K562 (cell line): Measurements from ENCODE around the gene SAMD10. TPM values are rescaled to one million over a fixed set of nuclear protein-coding genes. Genes with fewer than 3 reads are reported as not detected.

Experiments
- ATAC-seq: fragments of 200-7000 bp; cut with Tn5 transposase; 3 replicates; pipeline ENCODE4 v1.9.1; 2020; ENCODE audit warnings: moderate library complexity
- BruUV-seq: library from RNA; stranded (reverse); fragments of 400-500 nt; replicated peaks from 2 replicates; lab custom pipeline; 2021; lab: Mats Ljungman, UMichigan
- CTCF ChIA-PET: fragments of 300-600 bp; formaldehyde crosslinking; extraction: SDS; loops from one replicate; lab custom pipeline; 2021; ENCODE audit warnings: low intra/inter-chr PET ratio; lab: Yijun Ruan, JAX
- POLR2A ChIA-PET: fragments of 300-600, 350-650 bp; sonication (Branson Sonifier 250); formaldehyde crosslinking; extraction: SDS; loops from one replicate; lab custom pipeline; 2021; ENCODE audit warnings: antibody characterized with exemption, inconsistent platforms; lab: Yijun Ruan, JAX
- DNase-seq, 4 experiments: peaks; one replicate each; pipeline versions ENCODE4 v3.0.0 to v3.0.0-alpha.2; 2011 to 2018; ENCODE audit warnings: low spot score in 3 of 4, mixed read lengths in 3 of 4; ENCODE audit errors: extremely low read depth in 1 of 4
- FAIRE-seq: peaks from 2 replicates; lab custom pipeline; 2011; peaks lifted over from hg19 to GRCh38; lab: Jason Lieb, UNC
- H2AFZ ChIP-seq: 2 replicates; pipeline ENCODE4 v1.6.0; 2011; ENCODE audit warnings: low read depth, low read length, control low read depth, inconsistent platforms
- H3K27ac ChIP-seq: fragments of 200-600 bp; 3 replicates; pipeline ENCODE4 v1.8.0; 2011; ENCODE audit warnings: low read depth, mild to moderate bottlenecking, control low read depth, inconsistent platforms, low read length, moderate library complexity, mixed read lengths; ENCODE audit errors: extremely low read depth
- H3K27me3 ChIP-seq, 2 experiments: fragments of 300-600 bp in 1 of 2; 2 replicates in 1 of 2; 3 replicates in 1 of 2; pipeline versions ENCODE4 v1.6.0 to v1.8.0; 2011; ENCODE audit warnings: inconsistent platforms in 2 of 2, low read length in 2 of 2, mild to moderate bottlenecking in 1 of 2, mixed read lengths in 1 of 2, moderate library complexity in 1 of 2; ENCODE audit not compliant: control insufficient read depth in 2 of 2, insufficient read depth in 2 of 2
- H3K36me3 ChIP-seq: fragments of 300-600 bp; 3 replicates; pipeline ENCODE4 v1.8.0; 2011; ENCODE audit warnings: mild to moderate bottlenecking, low read length, inconsistent platforms; ENCODE audit not compliant: control insufficient read depth, insufficient read depth
- H3K4me1 ChIP-seq, 2 experiments: fragments of 200-600 bp in 1 of 2; replicated peaks in 1 of 2; 2 replicates in 1 of 2; 3 replicates in 1 of 2; pipeline versions ENCODE4 v1.5.1 to v1.8.0; 2011; ENCODE audit warnings: inconsistent platforms in 2 of 2, low read length in 2 of 2, mild to moderate bottlenecking in 1 of 2, mixed read lengths in 1 of 2, moderate library complexity in 1 of 2; ENCODE audit not compliant: control insufficient read depth in 2 of 2, insufficient read depth in 2 of 2
- H3K4me2 ChIP-seq: 2 replicates; pipeline ENCODE4 v1.6.1; 2011; ENCODE audit warnings: low read length, control low read depth, inconsistent platforms, mixed read lengths; ENCODE audit not compliant: insufficient read depth
- H3K4me3 ChIP-seq: fragments of 200-600 bp; sonication (generic), shearing (Covaris generic); 2 replicates; pipeline ENCODE4 v1.5.1; 2016; ENCODE audit warnings: control low read depth, inconsistent platforms
- H3K79me2 ChIP-seq: fragments of 200-600 bp; 3 replicates; pipeline ENCODE4 v1.8.0; 2011; ENCODE audit warnings: low read length, inconsistent platforms; ENCODE audit not compliant: control insufficient read depth, insufficient read depth
- H3K9ac ChIP-seq, 2 experiments: 2 replicates each; pipeline versions ENCODE4 v1.6.0 to v1.6.1; 2011; ENCODE audit warnings: low read depth in 2 of 2, low read length in 2 of 2, control low read depth in 1 of 2, inconsistent platforms in 1 of 2, mild to moderate bottlenecking in 1 of 2, mixed read lengths in 1 of 2; ENCODE audit not compliant: insufficient read depth in 1 of 2
- H3K9me1 ChIP-seq: one replicate; pipeline ENCODE4 v1.6.0; 2011; ENCODE audit warnings: inconsistent platforms, mild to moderate bottlenecking, low read length, moderate library complexity; ENCODE audit not compliant: control insufficient read depth, insufficient read depth
- H3K9me3 ChIP-seq: replicated peaks from 2 replicates; pipeline ENCODE4 v1.5.1; 2011; ENCODE audit warnings: low read depth, low read length, inconsistent platforms; ENCODE audit not compliant: control insufficient read depth, insufficient read depth
- H4K20me1 ChIP-seq: replicated peaks from 2 replicates; pipeline ENCODE4 v1.6.1; 2011; ENCODE audit warnings: low read length, inconsistent platforms, mixed read lengths; ENCODE audit not compliant: control insufficient read depth, insufficient read depth
- HSF4 ChIP-seq: fragments of 250-450 bp; sonication (Bioruptor Pico); IDR thresholded peaks from 2 replicates; pipeline ENCODE4 v2.1.2; 2022; ENCODE audit warnings: mild to moderate bottlenecking, moderate library complexity, borderline replicate concordance
- POLR2G ChIP-seq: fragments of 200-400 bp; formaldehyde crosslinking; IDR thresholded peaks from 2 replicates; pipeline ENCODE4 v1.6.1; 2017; ENCODE audit warnings: low read depth, mild to moderate bottlenecking, antibody characterized with exemption, low read length, moderate library complexity
- ZFP36 ChIP-seq: fragments of 150-350 bp; IDR thresholded peaks from 2 replicates; pipeline ENCODE4 v1.6.1; 2018; ENCODE audit warnings: low read length, low read depth; ENCODE audit not compliant: partially characterized antibody
- ZNF121 ChIP-seq: sonication (generic); formaldehyde crosslinking; conservative IDR thresholded peaks from 2 replicates; pipeline ENCODE4 v1.8.0; 2022; ENCODE audit warnings: missing genetic modification reagents
- WGBS: fragments of 100-300 bp; shearing (Covaris generic); methylation state at CpG from one replicate; pipeline ENCODE4 v1.1.6; 2016; ENCODE audit warnings: low coverage, mixed read lengths; ENCODE audit not compliant: insufficient coverage; ENCODE audit errors: missing lambda C conversion rate; 5-methylcytosine and 5-hydroxymethylcytosine counted together
- in situ Hi-C: fragments of 300-500 bp; cut with MboI; formaldehyde crosslinking; loops from 4 replicates; pipeline ENCODE4 v1.15.0; 2018; ENCODE audit warnings: inconsistent platforms, mixed read lengths
- intact Hi-C: fragments of 100-400 bp; cut with micrococcal nuclease; formaldehyde crosslinking; loops from 2 replicates; pipeline ENCODE4 v1.14.2; 2022
- polyA plus RNA-seq, 8 experiments: library from polyadenylated mRNA; depleted of rRNA in 4 of 8; stranded (reverse) in 5 of 8; unstranded in 3 of 8; fragments of >200 nt; fragmentation: Nextera tagmentation in 2 of 8; fragmentation: Illumina TruSeq in 1 of 8; extraction: Ambion mirVana in 2 of 8; extraction: Trizol in 1 of 8; gene quantifications; 2 replicates each; pipeline versions ENCODE4 v1.2.1 to v1.2.3, GENCODE V29; 2011 to 2014; ENCODE audit warnings: inconsistent platforms in 1 of 8, missing spikeins in 1 of 8
- total RNA-seq, 7 experiments: library from RNA; depleted of rRNA in 6 of 7; stranded (reverse); fragments of >200 nt in 6 of 7; fragmentation: Illumina TruSeq in 2 of 7; extraction: Trizol in 2 of 7; gene quantifications; 2 replicates each; pipeline versions ENCODE4 v1.2.1 to v1.2.3, GENCODE V29; 2011 to 2021; ENCODE audit warnings: low replicate concordance in 1 of 7

SAMD10 gene
- total and polyA plus RNA-seq, 9 of the 15 experiments (the other 6 are each of a cell fraction or from before 2014, with no cell fraction given), result 0.37 to 15.2 (median 4.8) TPM

DNA sequence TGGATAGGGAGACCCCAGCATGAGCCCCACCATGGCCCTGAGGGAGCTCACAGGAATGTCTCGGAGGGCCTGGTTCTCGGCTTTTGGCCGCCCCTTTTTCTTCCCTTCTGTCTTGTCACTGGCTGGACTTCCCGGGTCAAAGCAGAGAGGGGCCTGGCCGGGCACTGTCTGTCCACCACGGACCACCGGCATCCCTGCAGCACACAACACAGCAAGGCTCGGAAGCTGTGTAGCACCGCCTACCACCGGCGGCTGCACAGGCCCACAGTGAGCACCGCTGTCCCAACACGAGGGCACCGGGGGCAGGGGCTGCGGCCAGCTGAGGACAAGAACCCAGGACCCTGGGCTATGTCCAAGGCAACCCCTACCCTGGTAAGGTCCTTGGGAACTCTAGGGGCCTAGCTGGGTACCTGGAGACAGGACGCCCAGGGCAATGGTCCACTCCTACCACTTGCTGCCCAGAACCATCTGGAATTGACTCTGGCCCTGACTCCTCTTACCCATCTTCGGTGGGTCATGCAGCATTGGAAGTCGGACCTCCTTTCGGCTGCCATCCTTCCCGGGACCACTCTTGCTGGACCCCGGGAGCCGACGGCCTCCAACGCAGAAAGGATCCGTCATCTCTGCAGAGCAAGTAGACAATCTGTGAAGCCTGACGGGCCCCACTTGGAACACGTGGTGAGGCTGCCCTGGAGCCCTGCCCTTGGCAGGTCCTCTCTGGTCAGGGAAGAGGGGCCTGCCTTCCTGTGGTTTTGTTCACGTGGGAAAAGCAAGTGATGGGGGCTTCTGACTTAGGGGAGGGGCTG lies 11.9 kb downstream of the SAMD10 start:
- ChIA-PET POLR2A (interaction anchor here (1.0 to 1.7 kb wide), 3 partner anchors 8 to 13 kb away, joined by 4 to 9 read pairs (median 6); partner anchors contain the start of genes PRPF6 and UCKL1), CTCF (no interaction called here)
- peaks cover 48% of the 10 kb centered on the region; the same call in 2 of the 3 replicates for H3K36me3 ChIP-seq
- intact Hi-C loops (no loop called here), in situ Hi-C loops (no loop called here)
- peaks cover 10 to 47% of the 10 kb centered on the region in 2 experiments for H3K4me1 ChIP-seq
- H3K9me1 ChIP-seq, result no peaks in the 10 kb centered on the region
- 94% methylated on average over 22 of the region's 28 CpGs for WGBS
- no peaks in the 10 kb centered on the region for H4K20me1 ChIP-seq
- no peak overlapping the region for H3K4me2 ChIP-seq
- FAIRE-seq (no peak), ATAC-seq (no peak), DNase-seq (no peak)
- peak; percentile 39; the same call in 1 of the 2 replicates for TF ChIP-seq POLR2G
- no peak for TF ChIP-seq ZFP36
- no peaks in the 10 kb centered on the region for H3K9me3 ChIP-seq
- H2AFZ ChIP-seq, result no peak overlapping the region
- H3K9ac ChIP-seq, result peak overlapping the region in 1 of 2 experiments; percentile 99; a peak in 2 of 4 replicates
- H3K27me3 ChIP-seq, result no peaks in the 10 kb centered on the region
- H3K79me2 ChIP-seq, result peaks cover 21% of the 10 kb centered on the region
- H3K4me3 ChIP-seq, result no peak overlapping the region
- no peak overlapping the region for H3K27ac ChIP-seq
- no TSS peak for BruUV-seq

DNA sequence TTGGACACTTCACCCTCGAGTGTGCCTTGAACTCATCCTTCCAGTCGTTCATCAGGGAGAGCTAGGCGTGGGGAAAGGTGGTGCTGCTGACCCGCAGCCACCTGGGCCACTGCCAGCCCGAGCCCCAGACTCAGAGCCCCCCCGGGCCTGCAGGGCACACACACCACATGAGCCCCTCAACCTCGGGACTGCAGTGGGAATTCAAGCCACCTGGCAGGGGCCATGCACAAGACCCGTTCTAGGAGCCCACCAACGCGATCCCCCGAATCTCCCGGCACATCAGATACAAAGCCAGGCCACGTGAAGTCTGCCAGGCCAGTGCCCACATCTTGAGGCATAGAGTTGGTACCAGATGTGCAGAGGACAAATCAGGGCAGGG lies 12.5 kb downstream of the SAMD10 start:
- ATAC-seq, result no peak
- CTCF ChIA-PET, result no interaction called here

More for the DNA sequence above, 12.5 kb downstream of the SAMD10 start:
- intact Hi-C loops (no loop called here), in situ Hi-C loops (no loop called here)
- WGBS, result 93% methylated on average over 11 of the region's 13 CpGs
- no peak overlapping the region for H3K27ac ChIP-seq
- no peaks in the 10 kb centered on the region for H3K9me3 ChIP-seq
- H3K36me3 ChIP-seq, result peaks cover 54% of the 10 kb centered on the region; the same call in 2 of the 3 replicates
- no peak for DNase-seq
- H3K9me1 ChIP-seq, result no peaks in the 10 kb centered on the region
- TF ChIP-seq ZNF121 (no peak), HSF4 (CRISPR knock-in tag) (no peak), POLR2G (peak; percentile 25; the same call in 1 of the 2 replicates)
- H3K4me1 ChIP-seq, result peaks cover 10 to 51% of the 10 kb centered on the region in 2 experiments
- peaks cover 21% of the 10 kb centered on the region for H3K79me2 ChIP-seq
- H3K4me3 ChIP-seq, result no peak overlapping the region
- H4K20me1 ChIP-seq, result no peaks in the 10 kb centered on the region
- H3K27me3 ChIP-seq, result no peaks in the 10 kb centered on the region
- no TSS peak for BruUV-seq
- no peak overlapping the region for H2AFZ ChIP-seq
- H3K9ac ChIP-seq, result peak overlapping the region in 1 of 2 experiments; percentile 69; a peak in 1 of 4 replicates
- FAIRE-seq, result no peak
- POLR2A ChIA-PET, result interaction anchor here (0.5 to 1.7 kb wide), 4 partner anchors 11 to 507 kb away, joined by 3 to 9 read pairs (median 4); partner anchors contain the start of genes PRPF6 and UCKL1
- no peak overlapping the region for H3K4me2 ChIP-seq
